HUES6 (cell line): Measurements from ENCODE around the gene TACC2.

Experiments
- H3K27ac ChIP-seq: 2 replicates; pipeline ENCODE4 v1.7.0; 2013; ENCODE audit warnings: low read depth, mild to moderate bottlenecking, low read length, inconsistent platforms
- H3K27me3 ChIP-seq: 2 replicates; pipeline ENCODE4 v1.6.1; 2013; ENCODE audit warnings: low read length; ENCODE audit not compliant: control insufficient read depth, insufficient read depth
- H3K36me3 ChIP-seq: 2 replicates; pipeline ENCODE4 v1.6.1; 2013; ENCODE audit warnings: low read length; ENCODE audit not compliant: control insufficient read depth, insufficient read depth
- H3K4me1 ChIP-seq: 2 replicates; pipeline ENCODE4 v1.6.1; 2013; ENCODE audit warnings: low read length; ENCODE audit not compliant: control insufficient read depth, insufficient read depth
- H3K4me3 ChIP-seq: 2 replicates; pipeline ENCODE4 v1.5.1; 2013; ENCODE audit warnings: low read depth, low read length
- H3K9ac ChIP-seq: one replicate; pipeline ENCODE4 v1.6.1; 2013; ENCODE audit warnings: mild to moderate bottlenecking, low read length
- H3K9me3 ChIP-seq: 2 replicates; pipeline ENCODE4 v1.6.1; 2013; ENCODE audit warnings: low read depth, low read length; ENCODE audit not compliant: control insufficient read depth, insufficient read depth

TACC2 gene

GRCh38 chr10:121988361-121989324 is at the start of gene TACC2:
Gene TACC2 (plus strand): TSS chr10:121989163. CDS start chr10:122021982, 32,819 bp downstream.
- Histone ChIP-seq H3K4me3 (no peak within 1 kb of the TSS), H3K9ac (no peak within 1 kb of the TSS)

GRCh38 chr10:121941532-121941931 is 47.4 kb upstream of the TACC2 start:
- Histone ChIP-seq H3K4me3 (no peak overlapping the region), H3K9me3 (peaks cover 3% of the 10 kb centered on the region; the same call in 1 of the 2 replicates), H3K27ac (no peak overlapping the region), H3K9ac (no peak overlapping the region), H3K4me1 (no peaks in the 10 kb centered on the region), H3K27me3 (no peaks in the 10 kb centered on the region), H3K36me3 (no peaks in the 10 kb centered on the region)

More at GRCh38 chr10:121988361-121989324, at the start of gene TACC2:
- Histone ChIP-seq H3K9me3 (peaks cover 29% of the 10 kb centered on the region), H3K27ac (no peak within 1 kb of the TSS), H3K4me1 (no peaks in the 10 kb centered on the region), H3K27me3 (no peaks in the 10 kb centered on the region), H3K36me3 (no peaks in the 10 kb centered on the region)

- no peaks in the 10 kb centered on the region for H3K36me3 ChIP-seq
- no peak overlapping the region for H3K9ac ChIP-seq
- H3K27ac ChIP-seq: no peak overlapping the region
- peaks cover under 1% of the 10 kb centered on the region; the same call in 1 of the 2 replicates for H3K4me1 ChIP-seq
- H3K4me3 ChIP-seq: no peak overlapping the region
- peaks cover 3% of the 10 kb centered on the region; the same call in 1 of the 2 replicates for H3K9me3 ChIP-seq
- no peaks in the 10 kb centered on the region for H3K27me3 ChIP-seq
These were observed 46.1 kb upstream of the TACC2 start for GRCh38 chr10:121942749-121943416.

- peaks cover 4% of the 10 kb centered on the region; the same call in 1 of the 2 replicates for H3K4me1 ChIP-seq
- H3K36me3 ChIP-seq: no peaks in the 10 kb centered on the region
- H3K9ac ChIP-seq: no peak overlapping the region
- H3K9me3 ChIP-seq: no peaks in the 10 kb centered on the region
- no peaks in the 10 kb centered on the region for H3K27me3 ChIP-seq
- no peak overlapping the region for H3K4me3 ChIP-seq
- H3K27ac ChIP-seq: no peak overlapping the region
These were observed 41.3 kb upstream of the TACC2 start for GRCh38 chr10:121947343-121948330.

GRCh38 chr10:121949049-121949448 is 39.9 kb upstream of the TACC2 start:
- no peaks in the 10 kb centered on the region for H3K36me3 ChIP-seq
- no peak overlapping the region for H3K27ac ChIP-seq
- peaks cover 4% of the 10 kb centered on the region; the same call in 1 of the 2 replicates for H3K4me1 ChIP-seq
- H3K9me3 ChIP-seq: no peaks in the 10 kb centered on the region
- no peak overlapping the region for H3K9ac ChIP-seq
- H3K27me3 ChIP-seq: no peaks in the 10 kb centered on the region
- no peak overlapping the region for H3K4me3 ChIP-seq

- Histone ChIP-seq H3K27me3 (no peaks in the 10 kb centered on the region), H3K4me3 (no peak overlapping the region), H3K9ac (no peak overlapping the region), H3K27ac (no peak overlapping the region), H3K4me1 (peaks cover 4% of the 10 kb centered on the region; the same call in 1 of the 2 replicates), H3K36me3 (no peaks in the 10 kb centered on the region), H3K9me3 (no peaks in the 10 kb centered on the region)
These were observed 39.5 kb upstream of the TACC2 start for GRCh38 chr10:121949451-121949850.

GRCh38 chr10:121952226-121952625 is 36.7 kb upstream of the TACC2 start:
- peaks cover 17% of the 10 kb centered on the region for H3K36me3 ChIP-seq
- H3K27ac ChIP-seq: no peak overlapping the region
- H3K4me1 ChIP-seq: peaks cover 4% of the 10 kb centered on the region; the same call in 1 of the 2 replicates
- H3K4me3 ChIP-seq: no peak overlapping the region
- H3K9ac ChIP-seq: no peak overlapping the region
- no peaks in the 10 kb centered on the region for H3K9me3 ChIP-seq
- H3K27me3 ChIP-seq: no peaks in the 10 kb centered on the region

- Histone ChIP-seq H3K36me3 (peaks cover 46% of the 10 kb centered on the region), H3K27ac (no peak overlapping the region), H3K4me1 (peaks cover 17% of the 10 kb centered on the region), H3K4me3 (no peak overlapping the region), H3K9me3 (no peaks in the 10 kb centered on the region), H3K9ac (no peak overlapping the region), H3K27me3 (no peaks in the 10 kb centered on the region)
These were observed 32.6 kb upstream of the TACC2 start for GRCh38 chr10:121956111-121957061.

GRCh38 chr10:121959671-121960070 is 29.3 kb upstream of the TACC2 start:
- H3K4me1 ChIP-seq: peaks cover 17% of the 10 kb centered on the region
- H3K27me3 ChIP-seq: no peaks in the 10 kb centered on the region
- H3K4me3 ChIP-seq: no peak overlapping the region
- peak overlapping the region; percentile 66; the same call in 1 of the 2 replicates for H3K27ac ChIP-seq
- H3K9me3 ChIP-seq: no peaks in the 10 kb centered on the region
- peaks cover 59% of the 10 kb centered on the region for H3K36me3 ChIP-seq
- H3K9ac ChIP-seq: no peak overlapping the region
